Transverse colon (tissue), 3 donors: Measurements from ENCODE around the gene DDIT3.

Experiments used
- CTCF ChIP-seq, 5 experiments: fragments of 200-600 bp in 3 of 5; fragments of 450-650 bp in 2 of 5; sonication (generic) in 3 of 5; IDR thresholded peaks; 1 replicate in 2 of 5; 2 replicates in 3 of 5; pipeline ENCODE4 v1.5.1; 2016 to 2017; ENCODE audit warnings: antibody characterized with exemption in 5 of 5, inconsistent platforms in 3 of 5, mild to moderate bottlenecking in 2 of 5, moderate library complexity in 1 of 5
- EP300 ChIP-seq: sonication (generic); formaldehyde crosslinking; IDR thresholded peaks from one replicate; pipeline ENCODE4 v1.6.1; 2017; ENCODE audit warnings: antibody characterized with exemption, low read depth

GRCh38 chr12:57549203-57549908, 29.0 kb upstream of the DDIT3 start:
- TF ChIP-seq CTCF (IDR thresholded peaks at IDR 0.05) (no peak), EP300 (no peak)
